ENCODE results near the gene KRT83. TPM values are rescaled to one million over a fixed set of nuclear protein-coding genes. Genes with fewer than 3 reads are reported as not detected.

KRT83 gene
- total and polyA plus RNA-seq, 10 of the 15 experiments (the other 5 are each of a cell fraction or from before 2014, with no cell fraction given) = not detected

DNA sequence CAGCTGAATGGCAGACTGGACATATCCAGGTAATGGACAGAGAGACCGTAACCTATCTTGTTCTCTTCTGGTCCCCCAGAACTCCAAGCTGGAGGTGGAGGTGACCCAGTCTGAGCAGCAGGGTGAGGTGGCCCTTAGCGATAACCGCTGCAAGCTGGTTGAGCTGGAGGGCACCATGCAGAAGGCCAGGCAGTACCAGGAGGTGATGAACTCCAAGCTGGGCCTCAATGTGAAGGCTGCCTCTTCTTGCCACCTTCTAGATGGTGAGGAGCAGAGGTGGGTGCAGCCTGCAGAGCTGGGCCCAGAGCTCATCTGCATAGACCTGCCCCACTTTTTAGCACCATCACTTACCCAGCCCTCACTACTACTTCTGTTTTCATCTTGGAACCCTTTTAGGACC, 53.9 kb downstream of the KRT83 start (continued):
- TF ChIP-seq, protein P1, sequence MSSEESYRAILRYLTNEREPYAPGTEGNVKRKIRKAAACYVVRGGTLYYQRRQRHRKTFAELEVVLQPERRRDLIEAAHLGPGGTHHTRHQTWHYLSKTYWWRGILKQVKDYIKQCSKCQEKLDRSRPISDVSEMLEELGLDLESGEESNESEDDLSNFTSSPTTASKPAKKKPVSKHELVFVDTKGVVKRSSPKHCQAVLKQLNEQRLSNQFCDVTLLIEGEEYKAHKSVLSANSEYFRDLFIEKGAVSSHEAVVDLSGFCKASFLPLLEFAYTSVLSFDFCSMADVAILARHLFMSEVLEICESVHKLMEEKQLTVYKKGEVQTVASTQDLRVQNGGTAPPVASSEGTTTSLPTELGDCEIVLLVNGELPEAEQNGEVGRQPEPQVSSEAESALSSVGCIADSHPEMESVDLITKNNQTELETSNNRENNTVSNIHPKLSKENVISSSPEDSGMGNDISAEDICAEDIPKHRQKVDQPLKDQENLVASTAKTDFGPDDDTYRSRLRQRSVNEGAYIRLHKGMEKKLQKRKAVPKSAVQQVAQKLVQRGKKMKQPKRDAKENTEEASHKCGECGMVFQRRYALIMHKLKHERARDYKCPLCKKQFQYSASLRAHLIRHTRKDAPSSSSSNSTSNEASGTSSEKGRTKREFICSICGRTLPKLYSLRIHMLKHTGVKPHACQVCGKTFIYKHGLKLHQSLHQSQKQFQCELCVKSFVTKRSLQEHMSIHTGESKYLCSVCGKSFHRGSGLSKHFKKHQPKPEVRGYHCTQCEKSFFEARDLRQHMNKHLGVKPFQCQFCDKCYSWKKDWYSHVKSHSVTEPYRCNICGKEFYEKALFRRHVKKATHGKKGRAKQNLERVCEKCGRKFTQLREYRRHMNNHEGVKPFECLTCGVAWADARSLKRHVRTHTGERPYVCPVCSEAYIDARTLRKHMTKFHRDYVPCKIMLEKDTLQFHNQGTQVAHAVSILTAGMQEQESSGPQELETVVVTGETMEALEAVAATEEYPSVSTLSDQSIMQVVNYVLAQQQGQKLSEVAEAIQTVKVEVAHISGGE (CRISPR knock-in tag; IDR thresholded peaks at IDR 0.05) = no peak
- TF ChIP-seq, protein P2, sequence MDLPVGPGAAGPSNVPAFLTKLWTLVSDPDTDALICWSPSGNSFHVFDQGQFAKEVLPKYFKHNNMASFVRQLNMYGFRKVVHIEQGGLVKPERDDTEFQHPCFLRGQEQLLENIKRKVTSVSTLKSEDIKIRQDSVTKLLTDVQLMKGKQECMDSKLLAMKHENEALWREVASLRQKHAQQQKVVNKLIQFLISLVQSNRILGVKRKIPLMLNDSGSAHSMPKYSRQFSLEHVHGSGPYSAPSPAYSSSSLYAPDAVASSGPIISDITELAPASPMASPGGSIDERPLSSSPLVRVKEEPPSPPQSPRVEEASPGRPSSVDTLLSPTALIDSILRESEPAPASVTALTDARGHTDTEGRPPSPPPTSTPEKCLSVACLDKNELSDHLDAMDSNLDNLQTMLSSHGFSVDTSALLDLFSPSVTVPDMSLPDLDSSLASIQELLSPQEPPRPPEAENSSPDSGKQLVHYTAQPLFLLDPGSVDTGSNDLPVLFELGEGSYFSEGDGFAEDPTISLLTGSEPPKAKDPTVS (IDR thresholded peaks at IDR 0.05; ENCODE audit: low read depth, low read length) = no peak
- TF ChIP-seq RBBP5 (conservative IDR thresholded peaks at IDR 0.05) = no peak
- no peak for TF ChIP-seq MYC (IDR thresholded peaks at IDR 0.05; ENCODE audit: insufficient read depth, insufficient read length, insufficient replicate concordance, low read length, severe bottlenecking)
- TF ChIP-seq FOXK2 (IDR thresholded peaks at IDR 0.05) = no peak
- TF ChIP-seq TCF7 (IDR thresholded peaks at IDR 0.05; ENCODE audit: borderline replicate concordance) = no peak

DNA sequence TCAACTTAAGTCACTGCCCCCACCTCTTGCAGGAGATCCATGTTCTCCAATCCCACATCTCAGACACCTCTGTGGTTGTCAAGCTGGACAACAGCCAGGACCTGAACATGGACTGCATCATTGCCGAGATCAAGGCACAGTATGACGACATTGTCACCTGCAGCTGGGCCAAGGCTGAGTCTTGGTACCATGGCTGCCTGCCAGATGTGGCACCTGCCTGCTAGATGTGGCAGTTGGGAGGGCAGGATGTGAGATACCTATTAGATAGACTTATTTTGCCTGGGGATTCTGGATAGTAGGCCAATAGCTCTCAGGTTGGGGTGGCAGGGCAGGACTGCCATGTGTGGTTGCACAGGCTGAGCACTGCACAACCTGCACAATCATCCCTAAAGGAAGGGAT, 54.7 kb downstream of the KRT83 start:
- Histone ChIP-seq H3K4me2 (ENCODE audit: control insufficient read depth, insufficient read depth) (no peak overlapping the region), H2AFZ (ENCODE audit: control insufficient read depth, low read depth, low read length) (no peak overlapping the region), H3K79me2 (ENCODE audit: control insufficient read depth, insufficient read depth, low read length) (no peaks in the 10 kb centered on the region), H3K27ac (ENCODE audit: control insufficient read depth, insufficient read depth) (no peak overlapping the region), H3K36me3 (ENCODE audit: control insufficient read depth in 2 of 2, insufficient read depth in 2 of 2, low read length in 1 of 2) (no peaks in the 10 kb centered on the region), H3K9me3 (replicated peaks; ENCODE audit: control insufficient read depth, insufficient read depth, low read length) (no peaks in the 10 kb centered on the region; the same call in 2 of the 3 replicates), H3K4me3 (no peak overlapping the region), H3K4me1 (ENCODE audit: control insufficient read depth, insufficient read depth, low read length) (no peaks in the 10 kb centered on the region), H3K27me3 (replicated peaks in 1 of 2; ENCODE audit: control insufficient read depth in 2 of 2, insufficient read depth in 2 of 2, low read length in 1 of 2) (peaks cover 2 to 3% of the 10 kb centered on the region in 2 experiments; a peak in 1 of 4 replicates), H4K20me1 (ENCODE audit: control insufficient read depth, insufficient read depth) (no peaks in the 10 kb centered on the region), H3K9ac (ENCODE audit: control insufficient read depth, insufficient read depth, low read length) (no peak overlapping the region)
- ChIA-PET RAD21 (ENCODE audit: unreplicated experiment) (no interaction called here), SMC1A (ENCODE audit: uncharacterized antibody, unreplicated experiment) (no interaction called here), CTCF (interaction anchor here (1.0 to 2.9 kb wide), 5 partner anchors 13 to 109 kb away, joined by 3 to 15 read pairs (median 4); no protein-coding TSS in a partner anchor), POLR2A (no interaction called here)
- intact Hi-C loops (cut with micrococcal nuclease; ENCODE audit: unreplicated experiment) = no loop called here
- ATAC-seq = no peak
- 82% methylated on average over 2 of the region's 2 CpGs for WGBS (ENCODE audit: insufficient coverage, insufficient replicate concordance, low lambda C conversion rate, missing lambda C conversion rate)
- in situ Hi-C loops (cut with MboI) = no loop called here
- FAIRE-seq = no peak
- DNase-seq (ENCODE audit: low read depth, low spot score) = no peak
- no TSS peak for BruUV-seq (replicated peaks)
- TF ChIP-seq, protein P3, sequence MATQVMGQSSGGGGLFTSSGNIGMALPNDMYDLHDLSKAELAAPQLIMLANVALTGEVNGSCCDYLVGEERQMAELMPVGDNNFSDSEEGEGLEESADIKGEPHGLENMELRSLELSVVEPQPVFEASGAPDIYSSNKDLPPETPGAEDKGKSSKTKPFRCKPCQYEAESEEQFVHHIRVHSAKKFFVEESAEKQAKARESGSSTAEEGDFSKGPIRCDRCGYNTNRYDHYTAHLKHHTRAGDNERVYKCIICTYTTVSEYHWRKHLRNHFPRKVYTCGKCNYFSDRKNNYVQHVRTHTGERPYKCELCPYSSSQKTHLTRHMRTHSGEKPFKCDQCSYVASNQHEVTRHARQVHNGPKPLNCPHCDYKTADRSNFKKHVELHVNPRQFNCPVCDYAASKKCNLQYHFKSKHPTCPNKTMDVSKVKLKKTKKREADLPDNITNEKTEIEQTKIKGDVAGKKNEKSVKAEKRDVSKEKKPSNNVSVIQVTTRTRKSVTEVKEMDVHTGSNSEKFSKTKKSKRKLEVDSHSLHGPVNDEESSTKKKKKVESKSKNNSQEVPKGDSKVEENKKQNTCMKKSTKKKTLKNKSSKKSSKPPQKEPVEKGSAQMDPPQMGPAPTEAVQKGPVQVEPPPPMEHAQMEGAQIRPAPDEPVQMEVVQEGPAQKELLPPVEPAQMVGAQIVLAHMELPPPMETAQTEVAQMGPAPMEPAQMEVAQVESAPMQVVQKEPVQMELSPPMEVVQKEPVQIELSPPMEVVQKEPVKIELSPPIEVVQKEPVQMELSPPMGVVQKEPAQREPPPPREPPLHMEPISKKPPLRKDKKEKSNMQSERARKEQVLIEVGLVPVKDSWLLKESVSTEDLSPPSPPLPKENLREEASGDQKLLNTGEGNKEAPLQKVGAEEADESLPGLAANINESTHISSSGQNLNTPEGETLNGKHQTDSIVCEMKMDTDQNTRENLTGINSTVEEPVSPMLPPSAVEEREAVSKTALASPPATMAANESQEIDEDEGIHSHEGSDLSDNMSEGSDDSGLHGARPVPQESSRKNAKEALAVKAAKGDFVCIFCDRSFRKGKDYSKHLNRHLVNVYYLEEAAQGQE (IDR thresholded peaks at IDR 0.05; ENCODE audit: low read depth, low read length) = no peak
- TF ChIP-seq, protein P4, sequence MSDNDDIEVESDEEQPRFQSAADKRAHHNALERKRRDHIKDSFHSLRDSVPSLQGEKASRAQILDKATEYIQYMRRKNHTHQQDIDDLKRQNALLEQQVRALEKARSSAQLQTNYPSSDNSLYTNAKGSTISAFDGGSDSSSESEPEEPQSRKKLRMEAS (IDR thresholded peaks at IDR 0.05; ENCODE audit: low read depth, low read length) = no peak
- TF ChIP-seq CBX3 (IDR thresholded peaks at IDR 0.05; ENCODE audit: borderline replicate concordance, low read depth) = no peak
- TF ChIP-seq BACH1 (IDR thresholded peaks at IDR 0.05; ENCODE audit: borderline replicate concordance) = no peak

Data from GM12878 (cell line).